Brain pericyte (primary cell): Measurements from ENCODE around the gene GPR183.

ENCODE experiments used
- DNase-seq: peaks from one replicate; pipeline ENCODE4 v3.0.0-alpha.2; 2012; ENCODE audit warnings: low read depth, low spot score

The GPR183 gene

GRCh38 chr13:99307247-99307646, at the start of gene GPR183:
Gene GPR183 (minus strand): TSS chr13:99307399. CDS start chr13:99296145, 11,254 bp downstream.
- DNase-seq, result no peak

- peak; percentile 59 for DNase-seq
Observed at GRCh38 chr13:99356262-99357091, 49.3 kb upstream of the GPR183 start.

GRCh38 chr13:99356012-99356261, 48.7 kb upstream of the GPR183 start:
- DNase-seq, result no peak

- DNase-seq, result no peak
Observed at GRCh38 chr13:99355267-99356011, 48.2 kb upstream of the GPR183 start.

GRCh38 chr13:99354371-99354951, 47.3 kb upstream of the GPR183 start:
- no peak for DNase-seq

GRCh38 chr13:99353836-99354235, 46.6 kb upstream of the GPR183 start:
- no peak for DNase-seq

- DNase-seq, result no peak
Observed at GRCh38 chr13:99353246-99353600, 46.0 kb upstream of the GPR183 start.

- DNase-seq, result no peak
Observed at GRCh38 chr13:99352351-99353245, 45.4 kb upstream of the GPR183 start.

GRCh38 chr13:99351772-99352171, 44.6 kb upstream of the GPR183 start:
- DNase-seq, result no peak

- DNase-seq, result no peak
Observed at GRCh38 chr13:99350191-99350590, 43.0 kb upstream of the GPR183 start.

- no peak for DNase-seq
Observed at GRCh38 chr13:99347911-99348451, 40.8 kb upstream of the GPR183 start.

- no peak for DNase-seq
Observed at GRCh38 chr13:99347335-99347878, 40.2 kb upstream of the GPR183 start.

GRCh38 chr13:99346335-99347042, 39.3 kb upstream of the GPR183 start:
- no peak for DNase-seq

GRCh38 chr13:99345345-99345744, 38.1 kb upstream of the GPR183 start:
- no peak for DNase-seq

- DNase-seq, result no peak
Observed at GRCh38 chr13:99344610-99345208, 37.5 kb upstream of the GPR183 start.

GRCh38 chr13:99342723-99343315, 35.6 kb upstream of the GPR183 start:
- no peak for DNase-seq

GRCh38 chr13:99341969-99342722, 34.9 kb upstream of the GPR183 start:
- DNase-seq, result no peak

- DNase-seq, result no peak
Observed at GRCh38 chr13:99340638-99341037, 33.4 kb upstream of the GPR183 start.

GRCh38 chr13:99339736-99340397, 32.7 kb upstream of the GPR183 start:
- no peak for DNase-seq
